ENCODE data around the gene KRTAP10-12. TPM values are rescaled to one million over a fixed set of nuclear protein-coding genes. Genes with fewer than 3 reads are reported as not detected.
"Not testable (repeated sequence)": the region's sequence is repeated elsewhere in the genome, so short reads cannot be mapped to it uniquely, and the experiment has no call there.

KRTAP10-12 gene
- total RNA-seq, 1 experiment from 2014 or later, result not detected

GRCh38 chr21:44687671-44688070, 9.3 kb upstream of the KRTAP10-12 start:
- no peak overlapping the region for H3K27ac Mint-ChIP-seq
- peaks cover 6% of the 10 kb centered on the region; the same call in 1 of the 2 replicates for H3K27me3 Mint-ChIP-seq (ENCODE audit: low read depth)
- ATAC-seq (no peak), DNase-seq (ENCODE audit: low spot score) (no peak)
- no peak overlapping the region for H3K4me3 Mint-ChIP-seq
- ChIA-PET CTCF (interaction anchor here (0.5 to 2.5 kb wide), 4 partner anchors 69 to 1722 kb away, joined by 3 to 9 read pairs (median 4); no protein-coding TSS in a partner anchor), POLR2A (no interaction called here)
- H3K4me1 Mint-ChIP-seq, result peaks cover 21% of the 10 kb centered on the region
- TF ChIP-seq ZNF232 (CRISPR knock-in tag; IDR thresholded peaks at IDR 0.05), result no peak
- TF ChIP-seq GRHL2 (CRISPR knock-in tag; IDR thresholded peaks at IDR 0.05; ENCODE audit: insufficient replicate concordance, severe bottlenecking), result no peak
- TF ChIP-seq ZNF425 (CRISPR knock-in tag; conservative IDR thresholded peaks at IDR 0.05), result no peak
- TF ChIP-seq ETV6 (CRISPR knock-in tag; IDR thresholded peaks at IDR 0.05), result no peak
- TF ChIP-seq ZNF396 (CRISPR knock-in tag; IDR thresholded peaks at IDR 0.05; ENCODE audit: borderline replicate concordance), result no peak
- TF ChIP-seq ZNF423 (CRISPR knock-in tag; IDR thresholded peaks at IDR 0.05), result no peak
- no peak for TF ChIP-seq SMAD4 (CRISPR knock-in tag; IDR thresholded peaks at IDR 0.05)
- TF ChIP-seq NFYB (CRISPR knock-in tag; conservative IDR thresholded peaks at IDR 0.05; ENCODE audit: low read depth), result no peak
- no peak for TF ChIP-seq ZNF263 (CRISPR knock-in tag; IDR thresholded peaks at IDR 0.05; ENCODE audit: low read depth)
- no peak for TF ChIP-seq FOXJ3 (CRISPR knock-in tag; IDR thresholded peaks at IDR 0.05; ENCODE audit: borderline replicate concordance)
- H3K36me3 Mint-ChIP-seq, result peaks cover 8% of the 10 kb centered on the region
- peaks cover 6% of the 10 kb centered on the region for H3K9me3 Mint-ChIP-seq

DNA sequence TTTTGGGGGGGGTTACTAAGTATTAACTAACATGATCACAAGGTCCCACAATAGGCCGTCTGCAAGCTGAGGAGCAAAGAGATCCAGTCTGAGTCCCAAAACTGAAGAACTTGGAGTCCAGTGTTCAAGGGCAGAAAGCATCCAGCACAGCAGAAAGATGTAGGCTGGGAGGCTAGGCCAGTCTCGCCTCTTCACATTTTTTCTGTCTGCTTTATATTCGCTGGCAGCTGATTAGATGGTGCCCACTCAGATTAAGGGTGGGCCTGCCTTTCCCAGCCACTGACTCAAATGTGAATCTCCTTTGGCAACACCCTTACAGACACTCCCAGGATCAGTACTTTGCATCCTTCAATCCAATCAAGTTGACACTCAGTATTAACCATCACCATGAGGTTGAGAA, 7.2 kb upstream of the KRTAP10-12 start:
- H3K27ac Mint-ChIP-seq; POLR2A ChIA-PET; ATAC-seq; DNase-seq (ENCODE audit: low spot score); H3K4me3 Mint-ChIP-seq; CTCF ChIA-PET; H3K27me3 Mint-ChIP-seq (ENCODE audit: low read depth): not testable (repeated sequence)
- Mint-ChIP-seq H3K9me3 (peaks cover 22% of the 10 kb centered on the region), H3K4me1 (peaks cover 22% of the 10 kb centered on the region), H3K36me3 (peaks cover 23% of the 10 kb centered on the region)

DNA sequence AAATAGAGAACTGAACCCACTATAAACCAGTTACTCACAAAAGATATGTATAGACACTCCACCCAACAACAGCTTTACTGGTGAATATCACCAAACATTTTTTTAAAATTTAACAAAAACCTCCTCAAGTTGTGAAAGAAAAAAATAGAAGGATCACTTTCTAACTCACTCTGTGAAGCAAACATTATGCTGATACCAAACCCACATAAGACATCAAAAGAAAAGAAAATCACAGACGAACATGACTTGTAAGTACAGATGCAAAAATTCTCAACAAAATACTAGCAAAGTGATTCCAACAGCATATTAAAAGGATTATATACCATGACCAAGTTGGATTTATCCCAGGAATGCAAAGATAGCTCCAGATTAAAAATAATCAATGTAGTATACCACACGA, 5.3 kb upstream of the KRTAP10-12 start:
- H3K27ac Mint-ChIP-seq, result no peak overlapping the region
- H3K27me3 Mint-ChIP-seq (ENCODE audit: low read depth), result peaks cover 3% of the 10 kb centered on the region; the same call in 1 of the 2 replicates
- DNase-seq (ENCODE audit: low spot score) (no peak), ATAC-seq (no peak)
- H3K4me1 Mint-ChIP-seq, result peaks cover 35% of the 10 kb centered on the region
- H3K36me3 Mint-ChIP-seq, result peaks cover 23% of the 10 kb centered on the region
- ChIA-PET CTCF (no interaction called here), POLR2A (interaction anchor here (1.2 kb wide), 1 partner anchor 331 kb away, joined by 3 read pairs; no protein-coding TSS in a partner anchor)
- peaks cover 22% of the 10 kb centered on the region for H3K9me3 Mint-ChIP-seq
- H3K4me3 Mint-ChIP-seq, result no peak overlapping the region
- TF ChIP-seq MXD4 (CRISPR knock-in tag; IDR thresholded peaks at IDR 0.05; ENCODE audit: borderline replicate concordance) (no peak), SMAD4 (CRISPR knock-in tag; IDR thresholded peaks at IDR 0.05) (no peak), IRF2 (CRISPR knock-in tag; IDR thresholded peaks at IDR 0.05; ENCODE audit: borderline replicate concordance, low read depth) (no peak), JUN (CRISPR knock-in tag; IDR thresholded peaks at IDR 0.05) (no peak), SMAD3 (CRISPR knock-in tag; IDR thresholded peaks at IDR 0.05; ENCODE audit: borderline replicate concordance) (no peak), RELA (CRISPR knock-in tag; IDR thresholded peaks at IDR 0.05; ENCODE audit: borderline replicate concordance) (no peak), SP1 (CRISPR knock-in tag; conservative IDR thresholded peaks at IDR 0.05) (no peak), ZNF532 (CRISPR knock-in tag; IDR thresholded peaks at IDR 0.05; ENCODE audit: borderline replicate concordance) (no peak), ZNF263 (CRISPR knock-in tag; IDR thresholded peaks at IDR 0.05; ENCODE audit: low read depth) (no peak)
- TF ChIP-seq, protein P1, sequence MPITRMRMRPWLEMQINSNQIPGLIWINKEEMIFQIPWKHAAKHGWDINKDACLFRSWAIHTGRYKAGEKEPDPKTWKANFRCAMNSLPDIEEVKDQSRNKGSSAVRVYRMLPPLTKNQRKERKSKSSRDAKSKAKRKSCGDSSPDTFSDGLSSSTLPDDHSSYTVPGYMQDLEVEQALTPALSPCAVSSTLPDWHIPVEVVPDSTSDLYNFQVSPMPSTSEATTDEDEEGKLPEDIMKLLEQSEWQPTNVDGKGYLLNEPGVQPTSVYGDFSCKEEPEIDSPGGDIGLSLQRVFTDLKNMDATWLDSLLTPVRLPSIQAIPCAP (CRISPR knock-in tag; IDR thresholded peaks at IDR 0.05), result no peak
- TF ChIP-seq, protein P2, sequence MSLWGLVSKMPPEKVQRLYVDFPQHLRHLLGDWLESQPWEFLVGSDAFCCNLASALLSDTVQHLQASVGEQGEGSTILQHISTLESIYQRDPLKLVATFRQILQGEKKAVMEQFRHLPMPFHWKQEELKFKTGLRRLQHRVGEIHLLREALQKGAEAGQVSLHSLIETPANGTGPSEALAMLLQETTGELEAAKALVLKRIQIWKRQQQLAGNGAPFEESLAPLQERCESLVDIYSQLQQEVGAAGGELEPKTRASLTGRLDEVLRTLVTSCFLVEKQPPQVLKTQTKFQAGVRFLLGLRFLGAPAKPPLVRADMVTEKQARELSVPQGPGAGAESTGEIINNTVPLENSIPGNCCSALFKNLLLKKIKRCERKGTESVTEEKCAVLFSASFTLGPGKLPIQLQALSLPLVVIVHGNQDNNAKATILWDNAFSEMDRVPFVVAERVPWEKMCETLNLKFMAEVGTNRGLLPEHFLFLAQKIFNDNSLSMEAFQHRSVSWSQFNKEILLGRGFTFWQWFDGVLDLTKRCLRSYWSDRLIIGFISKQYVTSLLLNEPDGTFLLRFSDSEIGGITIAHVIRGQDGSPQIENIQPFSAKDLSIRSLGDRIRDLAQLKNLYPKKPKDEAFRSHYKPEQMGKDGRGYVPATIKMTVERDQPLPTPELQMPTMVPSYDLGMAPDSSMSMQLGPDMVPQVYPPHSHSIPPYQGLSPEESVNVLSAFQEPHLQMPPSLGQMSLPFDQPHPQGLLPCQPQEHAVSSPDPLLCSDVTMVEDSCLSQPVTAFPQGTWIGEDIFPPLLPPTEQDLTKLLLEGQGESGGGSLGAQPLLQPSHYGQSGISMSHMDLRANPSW (CRISPR knock-in tag; conservative IDR thresholded peaks at IDR 0.05; ENCODE audit: low read depth), result no peak
- TF ChIP-seq, protein P3, sequence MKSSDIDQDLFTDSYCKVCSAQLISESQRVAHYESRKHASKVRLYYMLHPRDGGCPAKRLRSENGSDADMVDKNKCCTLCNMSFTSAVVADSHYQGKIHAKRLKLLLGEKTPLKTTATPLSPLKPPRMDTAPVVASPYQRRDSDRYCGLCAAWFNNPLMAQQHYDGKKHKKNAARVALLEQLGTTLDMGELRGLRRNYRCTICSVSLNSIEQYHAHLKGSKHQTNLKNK (CRISPR knock-in tag; IDR thresholded peaks at IDR 0.05), result no peak
- TF ChIP-seq, protein P4, sequence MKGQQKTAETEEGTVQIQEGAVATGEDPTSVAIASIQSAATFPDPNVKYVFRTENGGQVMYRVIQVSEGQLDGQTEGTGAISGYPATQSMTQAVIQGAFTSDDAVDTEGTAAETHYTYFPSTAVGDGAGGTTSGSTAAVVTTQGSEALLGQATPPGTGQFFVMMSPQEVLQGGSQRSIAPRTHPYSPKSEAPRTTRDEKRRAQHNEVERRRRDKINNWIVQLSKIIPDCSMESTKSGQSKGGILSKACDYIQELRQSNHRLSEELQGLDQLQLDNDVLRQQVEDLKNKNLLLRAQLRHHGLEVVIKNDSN (CRISPR knock-in tag; IDR thresholded peaks at IDR 0.05), result no peak
